ENCODE data around the gene MAP2K2. TPM values are rescaled to one million over a fixed set of nuclear protein-coding genes. Genes with fewer than 3 reads are reported as not detected.

MAP2K2 gene
- total and polyA plus RNA-seq, 4 experiments from 2014 or later, result 44.0 to 126 (median 113) TPM

GRCh38 chr19:4057931-4058692 lies 65.8 kb downstream of the MAP2K2 start:
- DNase-seq, result no peak
- Histone ChIP-seq H3K4me3 (ENCODE audit: low read length in 2 of 2) (no peak overlapping the region), H3K27ac (ENCODE audit: low read depth, low read length) (peak overlapping the region; percentile 64), H3K36me3 (ENCODE audit: insufficient read depth, low read length) (peaks cover 18% of the 10 kb centered on the region), H3K4me1 (ENCODE audit: insufficient read depth, low read length) (peaks cover 67% of the 10 kb centered on the region), H3K27me3 (ENCODE audit: insufficient read depth, low read length) (no peaks in the 10 kb centered on the region), H3K9me3 (ENCODE audit: control insufficient read depth in 1 of 2, low read length in 2 of 2) (no peaks in the 10 kb centered on the region)
- H3K27ac Mint-ChIP-seq, result peak overlapping the region in 5 of 7 donors; percentile 54 to 84 (median 78)
- intact Hi-C loops (cut with micrococcal nuclease), result no loop called here
- H3K4me1 Mint-ChIP-seq, result peaks cover 15 to 54% (median 33%) of the 10 kb centered on the region in 4 donors
- peaks cover 0 to 3% (median 0%) of the 10 kb centered on the region in 8 donors for H3K9me3 Mint-ChIP-seq
- peaks cover 10 to 30% of the 10 kb centered on the region in 2 donors for H3K36me3 Mint-ChIP-seq
- POLR2A ChIA-PET (ENCODE audit: partially characterized antibody), result interaction anchor here (0.9 to 1.7 kb wide), 6 partner anchors 9 to 189 kb away, joined by 3 to 7 read pairs (median 4); partner anchors contain the start of genes EEF2, YJU2 and ZBTB7A
- no peaks in the 10 kb centered on the region for H3K27me3 Mint-ChIP-seq
- CTCF ChIA-PET (ENCODE audit: partially characterized antibody), result no interaction called here
- peak overlapping the region in 3 of 8 donors; percentile 1 to 27 (median 26) for H3K4me3 Mint-ChIP-seq

- ChIA-PET CTCF (ENCODE audit: partially characterized antibody) (no interaction called here), POLR2A (ENCODE audit: partially characterized antibody) (no interaction called here)
- H3K4me1 Mint-ChIP-seq, result peaks cover 20 to 45% (median 32%) of the 10 kb centered on the region in 4 donors
- intact Hi-C loops (cut with micrococcal nuclease), result no loop called here
- Histone ChIP-seq H3K4me3 (ENCODE audit: low read length in 2 of 2) (no peak overlapping the region), H3K4me1 (ENCODE audit: insufficient read depth, low read length) (peaks cover 48% of the 10 kb centered on the region), H3K27me3 (ENCODE audit: insufficient read depth, low read length) (no peaks in the 10 kb centered on the region), H3K27ac (ENCODE audit: low read depth, low read length) (no peak overlapping the region), H3K9me3 (ENCODE audit: control insufficient read depth in 1 of 2, low read length in 2 of 2) (no peaks in the 10 kb centered on the region), H3K36me3 (ENCODE audit: insufficient read depth, low read length) (peaks cover 34% of the 10 kb centered on the region)
- H3K27ac Mint-ChIP-seq, result peak overlapping the region in 2 of 7 donors; percentile 6 to 11
- DNase-seq, result peak in 1 of 5 donors; percentile 10
- no peak overlapping the region for H3K4me3 Mint-ChIP-seq
- peaks cover 0 to 3% (median 0%) of the 10 kb centered on the region in 8 donors for H3K9me3 Mint-ChIP-seq
- H3K27me3 Mint-ChIP-seq, result no peaks in the 10 kb centered on the region
- peaks cover 27 to 41% of the 10 kb centered on the region in 2 donors for H3K36me3 Mint-ChIP-seq
Measured at GRCh38 chr19:4055209-4055552, 68.7 kb downstream of the MAP2K2 start.

DNA sequence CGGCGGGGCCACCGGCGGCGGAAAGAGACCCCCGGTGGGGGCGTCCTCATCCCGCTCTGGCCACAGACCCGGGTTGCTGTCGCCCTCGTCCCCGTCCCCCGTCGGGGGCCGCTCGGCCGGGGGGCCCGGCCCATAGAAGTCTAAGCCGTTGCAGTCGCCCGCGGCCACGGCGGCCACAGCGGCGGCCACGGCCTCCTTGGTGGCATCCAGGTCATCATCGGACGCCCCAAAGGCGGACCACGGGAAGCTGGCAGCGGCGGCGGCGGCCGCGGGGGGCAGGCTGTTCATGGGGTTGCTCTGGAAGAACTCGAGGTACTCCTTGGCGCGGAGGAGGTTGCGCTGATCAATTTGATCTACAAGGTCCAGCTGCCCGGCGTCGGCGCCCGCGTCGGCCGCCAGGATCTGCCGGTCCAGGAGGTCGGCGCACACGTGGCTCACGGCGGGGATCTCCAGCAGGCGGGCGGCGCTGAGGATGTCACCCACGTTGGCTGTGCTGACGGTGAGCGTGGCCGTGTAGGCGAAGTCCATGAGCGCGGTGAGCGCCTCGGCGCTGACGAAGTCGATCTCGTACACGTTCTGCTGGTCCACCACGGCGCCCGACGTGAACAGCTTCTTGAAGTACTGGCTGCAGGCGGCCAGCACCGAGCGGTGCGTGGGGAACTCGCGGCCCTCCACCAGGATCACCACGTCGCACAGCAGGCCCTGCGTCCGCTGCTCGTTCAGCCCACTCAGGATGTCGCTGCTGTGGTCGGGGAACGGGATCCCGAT lies 69.3 kb downstream of the MAP2K2 start:
- peak in 1 of 5 donors; percentile 31 for DNase-seq
- Histone ChIP-seq H3K27ac (ENCODE audit: low read depth, low read length) (no peak overlapping the region), H3K36me3 (ENCODE audit: insufficient read depth, low read length) (peaks cover 36% of the 10 kb centered on the region), H3K4me1 (ENCODE audit: insufficient read depth, low read length) (peaks cover 42% of the 10 kb centered on the region), H3K27me3 (ENCODE audit: insufficient read depth, low read length) (no peaks in the 10 kb centered on the region), H3K9me3 (ENCODE audit: control insufficient read depth in 1 of 2, low read length in 2 of 2) (no peaks in the 10 kb centered on the region), H3K4me3 (ENCODE audit: low read length in 2 of 2) (no peak overlapping the region)
- CTCF ChIA-PET (ENCODE audit: partially characterized antibody), result no interaction called here
- peaks cover 29 to 43% of the 10 kb centered on the region in 2 donors for H3K36me3 Mint-ChIP-seq
- intact Hi-C loops (cut with micrococcal nuclease), result no loop called here
- H3K27ac Mint-ChIP-seq, result no peak overlapping the region
- peaks cover 0 to 3% (median 0%) of the 10 kb centered on the region in 8 donors for H3K9me3 Mint-ChIP-seq
- peaks cover 22 to 49% (median 33%) of the 10 kb centered on the region in 4 donors for H3K4me1 Mint-ChIP-seq
- H3K27me3 Mint-ChIP-seq, result no peaks in the 10 kb centered on the region
- POLR2A ChIA-PET (ENCODE audit: partially characterized antibody), result no interaction called here
- no peak overlapping the region for H3K4me3 Mint-ChIP-seq

DNA sequence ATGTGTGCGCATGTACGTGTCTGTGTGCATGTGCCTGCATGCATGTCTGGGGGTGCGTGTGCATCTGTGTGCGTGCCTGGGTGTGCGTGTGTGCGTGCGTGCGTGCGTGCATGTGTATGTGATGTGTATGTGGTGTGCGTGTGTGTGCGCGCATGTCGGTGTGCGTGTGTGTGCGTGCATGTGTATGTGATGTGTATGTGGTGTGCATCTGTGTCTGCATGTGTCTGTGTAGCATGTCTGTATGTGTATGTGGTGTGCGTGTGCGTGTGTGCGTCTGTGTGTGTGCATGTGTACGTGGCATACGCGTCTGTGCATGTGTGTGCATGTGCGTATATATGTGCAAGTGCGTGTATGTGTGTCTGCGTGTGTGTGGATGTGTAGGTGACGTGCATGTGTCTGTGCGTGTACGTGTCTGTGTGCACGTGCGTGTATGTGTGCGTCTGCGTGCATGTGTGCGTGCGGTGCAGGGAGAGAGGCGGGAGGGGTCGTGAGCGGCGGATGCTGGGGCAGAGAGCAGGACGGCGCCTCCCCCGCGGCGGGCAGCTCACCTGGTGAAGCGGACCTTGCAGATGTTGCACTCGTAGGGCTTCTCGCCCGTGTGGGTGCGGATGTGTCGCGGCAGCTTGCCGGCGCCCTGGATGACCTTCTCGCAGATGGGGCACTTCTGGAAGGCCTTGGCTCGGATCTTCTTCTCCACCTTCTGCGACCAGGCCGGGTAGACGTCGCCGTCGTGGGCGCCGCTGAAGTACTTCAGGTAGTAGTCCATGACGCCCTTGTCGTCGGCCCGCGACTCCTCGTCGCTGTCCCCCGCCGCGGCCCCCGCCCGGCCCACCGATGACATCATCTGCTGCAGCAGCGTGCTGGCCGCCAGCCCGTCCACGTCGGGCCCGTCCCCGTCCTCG lies 70.2 kb downstream of the MAP2K2 start:
- peak in 1 of 5 donors; percentile 29 for DNase-seq
- H3K4me1 ChIP-seq (ENCODE audit: insufficient read depth, low read length), result peaks cover 33% of the 10 kb centered on the region
- H3K27me3 ChIP-seq (ENCODE audit: insufficient read depth, low read length), result no peaks in the 10 kb centered on the region
- H3K36me3 ChIP-seq (ENCODE audit: insufficient read depth, low read length), result peaks cover 41% of the 10 kb centered on the region
- intact Hi-C loops (cut with micrococcal nuclease), result no loop called here
- no peak overlapping the region for H3K27ac ChIP-seq (ENCODE audit: low read depth, low read length)
- no peak overlapping the region for H3K4me3 ChIP-seq (ENCODE audit: low read length in 2 of 2)
- ChIA-PET POLR2A (ENCODE audit: partially characterized antibody) (no interaction called here), CTCF (ENCODE audit: partially characterized antibody) (no interaction called here)
- Mint-ChIP-seq H3K9me3 (peaks cover 0 to 3% (median 0%) of the 10 kb centered on the region in 8 donors), H3K4me3 (peak overlapping the region in 4 of 8 donors; percentile 43 to 68 (median 56)), H3K36me3 (peaks cover 31 to 50% of the 10 kb centered on the region in 2 donors), H3K4me1 (peaks cover 23 to 51% (median 32%) of the 10 kb centered on the region in 4 donors), H3K27ac (peak overlapping the region in 6 of 7 donors; percentile 46 to 80 (median 54)), H3K27me3 (no peaks in the 10 kb centered on the region)
- no peaks in the 10 kb centered on the region for H3K9me3 ChIP-seq (ENCODE audit: control insufficient read depth in 1 of 2, low read length in 2 of 2)

GRCh38 chr19:4052993-4053422 lies 70.9 kb downstream of the MAP2K2 start:
- CTCF ChIA-PET (ENCODE audit: partially characterized antibody), result no interaction called here
- POLR2A ChIA-PET (ENCODE audit: partially characterized antibody), result no interaction called here
- intact Hi-C loops (cut with micrococcal nuclease), result no loop called here
- Histone ChIP-seq H3K36me3 (ENCODE audit: insufficient read depth, low read length) (peaks cover 41% of the 10 kb centered on the region), H3K27ac (ENCODE audit: low read depth, low read length) (no peak overlapping the region), H3K9me3 (ENCODE audit: control insufficient read depth in 1 of 2, low read length in 2 of 2) (no peaks in the 10 kb centered on the region), H3K4me3 (ENCODE audit: low read length in 2 of 2) (no peak overlapping the region), H3K27me3 (ENCODE audit: insufficient read depth, low read length) (no peaks in the 10 kb centered on the region), H3K4me1 (ENCODE audit: insufficient read depth, low read length) (peaks cover 26% of the 10 kb centered on the region)
- peak in 1 of 5 donors; percentile 28 for DNase-seq
- Mint-ChIP-seq H3K4me3 (peak overlapping the region in 4 of 8 donors; percentile 26 to 66 (median 44)), H3K36me3 (peaks cover 31 to 50% of the 10 kb centered on the region in 2 donors), H3K27ac (peak overlapping the region in 3 of 7 donors; percentile 61 to 81 (median 80)), H3K27me3 (no peaks in the 10 kb centered on the region), H3K4me1 (peaks cover 23 to 51% (median 31%) of the 10 kb centered on the region in 4 donors), H3K9me3 (peaks cover 0 to 3% (median 0%) of the 10 kb centered on the region in 8 donors)

DNA sequence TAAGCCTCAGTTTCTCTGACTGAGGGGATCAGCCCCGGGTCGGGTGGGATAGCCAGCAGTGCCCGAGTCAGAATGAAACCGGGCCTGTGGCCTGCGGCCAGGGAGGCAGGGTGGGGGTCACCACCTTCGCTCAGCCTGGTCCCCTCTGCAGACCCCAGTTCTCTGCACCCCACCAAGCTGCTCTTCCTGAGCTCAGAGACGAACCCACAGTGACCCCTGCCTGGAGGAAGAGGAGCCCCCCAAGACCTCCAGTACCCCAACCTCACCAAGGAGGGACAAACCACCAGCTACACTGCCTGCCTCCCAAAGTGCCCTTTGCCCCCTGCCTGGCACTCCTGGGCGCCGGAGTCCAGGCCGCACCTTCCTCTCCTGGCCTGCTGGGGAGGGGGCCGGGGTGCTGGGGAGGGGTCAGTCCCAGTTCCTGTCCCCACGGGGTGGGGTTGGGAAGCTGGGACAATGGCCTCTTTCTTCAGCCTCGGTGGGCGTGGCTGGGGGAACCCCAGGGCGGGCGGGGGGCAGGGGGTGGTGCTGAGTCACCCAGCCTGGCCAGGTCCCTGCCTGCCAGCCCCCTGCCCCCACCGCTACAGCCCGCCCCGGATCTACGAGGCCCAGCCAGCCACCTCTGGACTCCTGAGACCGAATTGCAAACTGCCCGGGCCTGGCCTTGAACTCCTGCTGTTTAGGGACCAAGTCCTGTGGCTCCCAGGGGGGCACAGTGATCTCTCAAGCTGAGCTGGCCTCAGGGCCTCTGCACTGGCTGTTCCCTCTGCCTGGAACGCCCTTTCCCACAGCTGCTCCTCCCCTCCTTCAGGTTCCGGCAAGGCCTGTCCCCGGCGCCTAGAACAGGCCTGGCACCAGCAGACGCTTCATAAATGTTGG lies 71.6 kb downstream of the MAP2K2 start:
- Histone ChIP-seq H3K4me1 (ENCODE audit: insufficient read depth, low read length) (peaks cover 22% of the 10 kb centered on the region), H3K27ac (ENCODE audit: low read depth, low read length) (no peak overlapping the region), H3K36me3 (ENCODE audit: insufficient read depth, low read length) (peaks cover 41% of the 10 kb centered on the region), H3K27me3 (ENCODE audit: insufficient read depth, low read length) (no peaks in the 10 kb centered on the region), H3K4me3 (ENCODE audit: low read length in 2 of 2) (no peak overlapping the region), H3K9me3 (ENCODE audit: control insufficient read depth in 1 of 2, low read length in 2 of 2) (no peaks in the 10 kb centered on the region)
- Mint-ChIP-seq H3K27ac (peak overlapping the region in 3 of 7 donors; percentile 19 to 80 (median 61)), H3K9me3 (peaks cover 0 to 3% (median 0%) of the 10 kb centered on the region in 8 donors), H3K4me3 (peak overlapping the region in 3 of 8 donors; percentile 26 to 46 (median 39)), H3K36me3 (peaks cover 31 to 48% of the 10 kb centered on the region in 2 donors), H3K27me3 (no peaks in the 10 kb centered on the region), H3K4me1 (peaks cover 23 to 45% (median 26%) of the 10 kb centered on the region in 4 donors)
- peak in 1 of 5 donors; percentile 33 for DNase-seq
- ChIA-PET POLR2A (ENCODE audit: partially characterized antibody) (no interaction called here), CTCF (ENCODE audit: partially characterized antibody) (interaction anchor here (1.4 kb wide), 1 partner anchor 88 kb away, joined by 3 read pairs; no protein-coding TSS in a partner anchor)
- intact Hi-C loops (cut with micrococcal nuclease), result no loop called here

Data from CD4-positive, alpha-beta memory T cell (primary cell).